GM12875 (cell line): ENCODE measurements around the gene RPL36A.

Experiments
- H3K4me3 ChIP-seq: one replicate; pipeline ENCODE4 v1.5.1; 2011; ENCODE audit warnings: low read depth, low read length, control low read depth
- CTCF ChIP-seq: IDR thresholded peaks from 2 replicates; pipeline ENCODE4 v1.5.1; 2011; ENCODE audit warnings: low read depth, mild to moderate bottlenecking, control low read depth, inconsistent platforms, low read length, moderate library complexity, borderline replicate concordance; ENCODE audit not compliant: insufficient read depth

Gene RPL36A

GRCh38 chrX:101407167-101407747 lies 16.4 kb downstream of the RPL36A start:
- no peak for TF ChIP-seq CTCF
- peak overlapping the region; percentile 82 for H3K4me3 ChIP-seq

GRCh38 chrX:101407748-101408531 lies 17.1 kb downstream of the RPL36A start, which contains the start of the genes GLA and HNRNPH2:
Gene GLA, minus strand, starts transcription at chrX:101407925. Its CDS starts 22 bp downstream, at chrX:101407903.
Gene HNRNPH2, plus strand, starts transcription at chrX:101408222. Its CDS starts 3,767 bp downstream, at chrX:101411989.
- peak within 1 kb of the TSS; percentile 82 for H3K4me3 ChIP-seq
- no peak for TF ChIP-seq CTCF

- no peak for TF ChIP-seq CTCF
- H3K4me3 ChIP-seq: peak overlapping the region; percentile 59
Measured at GRCh38 chrX:101408532-101408841, 17.7 kb downstream of the RPL36A start.

GRCh38 chrX:101409043-101409442 lies 18.2 kb downstream of the RPL36A start:
- no peak for TF ChIP-seq CTCF
- peak overlapping the region; percentile 59 for H3K4me3 ChIP-seq

GRCh38 chrX:101410461-101410860 lies 19.6 kb downstream of the RPL36A start:
- H3K4me3 ChIP-seq: no peak overlapping the region
- TF ChIP-seq CTCF: no peak

GRCh38 chrX:101411984-101412383 lies 21.2 kb downstream of the RPL36A start:
- no peak for TF ChIP-seq CTCF
- no peak overlapping the region for H3K4me3 ChIP-seq
